ENCODE data around the gene KRT37. TPM values are rescaled to one million over a fixed set of nuclear protein-coding genes. Genes with fewer than 3 reads are reported as not detected.

KRT37 gene
- total and polyA plus RNA-seq, 2 of the 13 experiments (the other 11 are each of a cell fraction or from before 2014, with no cell fraction given), result 0.69 TPM; not detected in 1

GRCh38 chr17:41406205-41406604, 18.2 kb downstream of the KRT37 start (continued):
- TF ChIP-seq, protein P1, sequence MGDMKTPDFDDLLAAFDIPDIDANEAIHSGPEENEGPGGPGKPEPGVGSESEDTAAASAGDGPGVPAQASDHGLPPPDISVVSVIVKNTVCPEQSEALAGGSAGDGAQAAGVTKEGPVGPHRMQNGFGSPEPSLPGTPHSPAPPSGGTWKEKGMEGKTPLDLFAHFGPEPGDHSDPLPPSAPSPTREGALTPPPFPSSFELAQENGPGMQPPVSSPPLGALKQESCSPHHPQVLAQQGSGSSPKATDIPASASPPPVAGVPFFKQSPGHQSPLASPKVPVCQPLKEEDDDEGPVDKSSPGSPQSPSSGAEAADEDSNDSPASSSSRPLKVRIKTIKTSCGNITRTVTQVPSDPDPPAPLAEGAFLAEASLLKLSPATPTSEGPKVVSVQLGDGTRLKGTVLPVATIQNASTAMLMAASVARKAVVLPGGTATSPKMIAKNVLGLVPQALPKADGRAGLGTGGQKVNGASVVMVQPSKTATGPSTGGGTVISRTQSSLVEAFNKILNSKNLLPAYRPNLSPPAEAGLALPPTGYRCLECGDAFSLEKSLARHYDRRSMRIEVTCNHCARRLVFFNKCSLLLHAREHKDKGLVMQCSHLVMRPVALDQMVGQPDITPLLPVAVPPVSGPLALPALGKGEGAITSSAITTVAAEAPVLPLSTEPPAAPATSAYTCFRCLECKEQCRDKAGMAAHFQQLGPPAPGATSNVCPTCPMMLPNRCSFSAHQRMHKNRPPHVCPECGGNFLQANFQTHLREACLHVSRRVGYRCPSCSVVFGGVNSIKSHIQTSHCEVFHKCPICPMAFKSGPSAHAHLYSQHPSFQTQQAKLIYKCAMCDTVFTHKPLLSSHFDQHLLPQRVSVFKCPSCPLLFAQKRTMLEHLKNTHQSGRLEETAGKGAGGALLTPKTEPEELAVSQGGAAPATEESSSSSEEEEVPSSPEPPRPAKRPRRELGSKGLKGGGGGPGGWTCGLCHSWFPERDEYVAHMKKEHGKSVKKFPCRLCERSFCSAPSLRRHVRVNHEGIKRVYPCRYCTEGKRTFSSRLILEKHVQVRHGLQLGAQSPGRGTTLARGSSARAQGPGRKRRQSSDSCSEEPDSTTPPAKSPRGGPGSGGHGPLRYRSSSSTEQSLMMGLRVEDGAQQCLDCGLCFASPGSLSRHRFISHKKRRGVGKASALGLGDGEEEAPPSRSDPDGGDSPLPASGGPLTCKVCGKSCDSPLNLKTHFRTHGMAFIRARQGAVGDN (CRISPR knock-in tag; IDR thresholded peaks at IDR 0.05), result peak; percentile 16; the same call in 1 of the 2 replicates
- TF ChIP-seq, protein P2, sequence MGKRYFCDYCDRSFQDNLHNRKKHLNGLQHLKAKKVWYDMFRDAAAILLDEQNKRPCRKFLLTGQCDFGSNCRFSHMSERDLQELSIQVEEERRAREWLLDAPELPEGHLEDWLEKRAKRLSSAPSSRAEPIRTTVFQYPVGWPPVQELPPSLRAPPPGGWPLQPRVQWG (CRISPR knock-in tag; IDR thresholded peaks at IDR 0.05; ENCODE audit: borderline replicate concordance, low read depth), result no peak
- TF ChIP-seq SNAI1 (CRISPR knock-in tag; IDR thresholded peaks at IDR 0.05; ENCODE audit: borderline replicate concordance), result no peak
- TF ChIP-seq ZFP36L1 (CRISPR knock-in tag; IDR thresholded peaks at IDR 0.05), result no peak
- no peak for TF ChIP-seq MIXL1 (CRISPR knock-in tag; IDR thresholded peaks at IDR 0.05)
- TF ChIP-seq NFATC3 (CRISPR knock-in tag; IDR thresholded peaks at IDR 0.05), result no peak
- TF ChIP-seq RAD21 (CRISPR knock-in tag; IDR thresholded peaks at IDR 0.05), result 0 out of 2 replicates have a peak, but pooled peaks have one; percentile 15
- no peak for TF ChIP-seq ZNF546 (CRISPR knock-in tag; conservative IDR thresholded peaks at IDR 0.05)
- TF ChIP-seq ZNF784 (CRISPR knock-in tag; IDR thresholded peaks at IDR 0.05; ENCODE audit: borderline replicate concordance), result no peak
- TF ChIP-seq GABPA (IDR thresholded peaks at IDR 0.05; ENCODE audit: low read depth, low read length), result no peak
- TF ChIP-seq GABPA (CRISPR knock-in tag; IDR thresholded peaks at IDR 0.05; ENCODE audit: low read depth), result no peak
- TF ChIP-seq, protein P3, sequence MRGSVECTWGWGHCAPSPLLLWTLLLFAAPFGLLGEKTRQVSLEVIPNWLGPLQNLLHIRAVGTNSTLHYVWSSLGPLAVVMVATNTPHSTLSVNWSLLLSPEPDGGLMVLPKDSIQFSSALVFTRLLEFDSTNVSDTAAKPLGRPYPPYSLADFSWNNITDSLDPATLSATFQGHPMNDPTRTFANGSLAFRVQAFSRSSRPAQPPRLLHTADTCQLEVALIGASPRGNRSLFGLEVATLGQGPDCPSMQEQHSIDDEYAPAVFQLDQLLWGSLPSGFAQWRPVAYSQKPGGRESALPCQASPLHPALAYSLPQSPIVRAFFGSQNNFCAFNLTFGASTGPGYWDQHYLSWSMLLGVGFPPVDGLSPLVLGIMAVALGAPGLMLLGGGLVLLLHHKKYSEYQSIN (CRISPR knock-in tag; IDR thresholded peaks at IDR 0.05; ENCODE audit: borderline replicate concordance), result no peak
- TF ChIP-seq ELK4 (CRISPR knock-in tag; IDR thresholded peaks at IDR 0.05; ENCODE audit: borderline replicate concordance), result no peak
- no peak for TF ChIP-seq DMAP1 (CRISPR knock-in tag; IDR thresholded peaks at IDR 0.05)

Data from HepG2 (cell line).